ENCODE data around the gene WDFY4.

Gene WDFY4

GRCh38 chr10:49005270-49005669, 320.6 kb downstream of the WDFY4 start:
- H3K4me1 ChIP-seq, result peaks cover 66% of the 10 kb centered on the region
- no peaks in the 10 kb centered on the region for H3K9me3 ChIP-seq (ENCODE audit: control insufficient read depth, low read length)
- H3K36me3 ChIP-seq (ENCODE audit: control insufficient read depth, insufficient read depth, low read length), result no peaks in the 10 kb centered on the region
- no peak for TF ChIP-seq CTCF (IDR thresholded peaks at IDR 0.05)
- H3K4me2 ChIP-seq (ENCODE audit: low read length), result no peak overlapping the region
- H3K27me3 ChIP-seq (ENCODE audit: control insufficient read depth, insufficient read depth, low read length), result no peaks in the 10 kb centered on the region
- H3K79me2 ChIP-seq, result no peaks in the 10 kb centered on the region
- H3K9ac ChIP-seq, result no peak overlapping the region
- H3K4me3 ChIP-seq (ENCODE audit: low read depth, low read length), result no peak overlapping the region
- no peak overlapping the region for H2AFZ ChIP-seq
- H3K27ac ChIP-seq, result peak overlapping the region; percentile 79

- Histone ChIP-seq H3K4me3 (ENCODE audit: low read depth, low read length) (no peak overlapping the region), H3K4me2 (ENCODE audit: low read length) (no peak overlapping the region), H3K79me2 (no peaks in the 10 kb centered on the region), H3K9me3 (ENCODE audit: control insufficient read depth, low read length) (no peaks in the 10 kb centered on the region), H3K27ac (peak overlapping the region; percentile 17), H3K9ac (no peak overlapping the region), H3K36me3 (ENCODE audit: control insufficient read depth, insufficient read depth, low read length) (no peaks in the 10 kb centered on the region), H3K27me3 (ENCODE audit: control insufficient read depth, insufficient read depth, low read length) (no peaks in the 10 kb centered on the region), H3K4me1 (peaks cover 59% of the 10 kb centered on the region), H2AFZ (peak overlapping the region; percentile 7)
- TF ChIP-seq CTCF (IDR thresholded peaks at IDR 0.05), result no peak
Measured at GRCh38 chr10:49007129-49007528, 322.5 kb downstream of the WDFY4 start.

- H3K4me3 ChIP-seq (ENCODE audit: low read depth, low read length), result no peak overlapping the region
- no peaks in the 10 kb centered on the region for H3K9me3 ChIP-seq (ENCODE audit: control insufficient read depth, low read length)
- H3K36me3 ChIP-seq (ENCODE audit: control insufficient read depth, insufficient read depth, low read length), result no peaks in the 10 kb centered on the region
- no peak for TF ChIP-seq CTCF (IDR thresholded peaks at IDR 0.05)
- H3K4me1 ChIP-seq, result peaks cover 62% of the 10 kb centered on the region
- no peaks in the 10 kb centered on the region for H3K79me2 ChIP-seq
- peak overlapping the region; percentile 31 for H2AFZ ChIP-seq
- no peak overlapping the region for H3K4me2 ChIP-seq (ENCODE audit: low read length)
- no peak overlapping the region for H3K9ac ChIP-seq
- peak overlapping the region; percentile 74 for H3K27ac ChIP-seq
- no peaks in the 10 kb centered on the region for H3K27me3 ChIP-seq (ENCODE audit: control insufficient read depth, insufficient read depth, low read length)
Measured at GRCh38 chr10:49008091-49008490, 323.4 kb downstream of the WDFY4 start.

GRCh38 chr10:49008505-49009198, 324.0 kb downstream of the WDFY4 start:
- H3K36me3 ChIP-seq (ENCODE audit: control insufficient read depth, insufficient read depth, low read length), result no peaks in the 10 kb centered on the region
- peaks cover 67% of the 10 kb centered on the region for H3K4me1 ChIP-seq
- peak overlapping the region; percentile 74 for H3K27ac ChIP-seq
- no peak for TF ChIP-seq CTCF (IDR thresholded peaks at IDR 0.05)
- H3K79me2 ChIP-seq, result no peaks in the 10 kb centered on the region
- H3K9ac ChIP-seq, result no peak overlapping the region
- no peak overlapping the region for H3K4me3 ChIP-seq (ENCODE audit: low read depth, low read length)
- H3K4me2 ChIP-seq (ENCODE audit: low read length), result no peak overlapping the region
- no peaks in the 10 kb centered on the region for H3K9me3 ChIP-seq (ENCODE audit: control insufficient read depth, low read length)
- H2AFZ ChIP-seq, result peak overlapping the region; percentile 59
- H3K27me3 ChIP-seq (ENCODE audit: control insufficient read depth, insufficient read depth, low read length), result no peaks in the 10 kb centered on the region
